Left hindlimb (tissue), 1 donor: ENCODE results near the gene NLRP1.

Experiments
- DNase-seq: peaks from one replicate; pipeline ENCODE4 v3.0.0-alpha.2; 2018

NLRP1 gene

GRCh38 chr17:5466295-5466694 lies 118.0 kb downstream of the NLRP1 start:
- no peak for DNase-seq

DNA sequence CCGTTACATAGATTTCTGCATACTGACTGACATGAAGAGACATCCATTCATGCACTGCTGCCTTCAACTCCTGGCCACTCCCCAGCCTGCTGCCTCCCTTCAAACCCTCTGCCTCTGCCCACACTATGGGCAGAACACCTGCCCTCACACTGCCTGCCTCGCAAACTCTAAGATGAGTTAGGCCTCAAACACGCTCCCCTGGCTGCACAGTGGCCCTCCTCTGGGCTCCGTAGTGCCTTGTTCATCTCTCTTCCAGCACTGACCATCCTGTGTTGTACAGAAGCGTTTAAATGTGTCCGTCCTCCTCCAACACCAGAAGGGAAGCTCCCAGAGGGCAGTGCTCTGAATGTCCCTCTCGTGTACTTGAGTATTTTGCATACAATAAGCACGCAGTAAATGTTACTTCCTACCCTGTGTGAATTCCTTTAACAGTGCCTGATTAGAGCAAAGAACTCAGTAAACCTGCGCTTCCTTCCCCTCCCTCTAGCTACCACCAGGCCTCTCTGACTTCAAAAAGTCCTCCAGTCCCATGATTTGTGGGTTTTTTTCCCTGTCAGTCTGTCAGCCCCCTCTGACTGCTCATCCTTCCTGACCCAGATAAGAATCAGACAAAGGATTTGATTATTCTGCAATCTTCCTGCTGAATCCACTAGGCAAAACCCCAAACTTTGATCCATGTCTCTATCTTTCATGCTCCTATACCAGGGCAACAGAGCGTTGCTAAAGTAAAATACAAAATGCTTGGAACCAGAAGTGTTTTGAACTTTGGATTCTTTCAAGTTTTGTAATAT lies 119.4 kb downstream of the NLRP1 start:
- no peak for DNase-seq
